ENCODE measurements around the gene IMP3.
"Not testable (repeated sequence)": the region's sequence is repeated elsewhere in the genome, so short reads cannot be mapped to it uniquely, and the experiment has no call there.

The IMP3 gene

GRCh38 chr15:75651810-75652543 lies 12.0 kb upstream of the IMP3 start:
- no peak for DNase-seq (ENCODE audit: low read depth in 3 of 3, low spot score in 1 of 3)

- DNase-seq (ENCODE audit: low read depth in 3 of 3, low spot score in 1 of 3) = no peak
Measured at GRCh38 chr15:75650908-75651809, 11.1 kb upstream of the IMP3 start.

- DNase-seq (ENCODE audit: low read depth in 3 of 3, low spot score in 1 of 3) = no peak
Measured at GRCh38 chr15:75649848-75650247, 9.8 kb upstream of the IMP3 start.

GRCh38 chr15:75649045-75649761 lies 9.2 kb upstream of the IMP3 start:
- DNase-seq (ENCODE audit: low read depth in 3 of 3, low spot score in 1 of 3) = no peak

- no peak for DNase-seq (ENCODE audit: low read depth in 3 of 3, low spot score in 1 of 3)
Measured at GRCh38 chr15:75648156-75649000, 8.4 kb upstream of the IMP3 start.

GRCh38 chr15:75647370-75648155 lies 7.5 kb upstream of the IMP3 start, which contains the start of gene SNX33:
TSS of gene SNX33 (plus strand) at chr15:75647912. CDS start at chr15:75649103, 1,191 bp downstream.
- DNase-seq (ENCODE audit: low read depth in 3 of 3, low spot score in 1 of 3) = peak in 2 of 3 donors; percentile 26 to 44

GRCh38 chr15:75646944-75647364 lies 6.9 kb upstream of the IMP3 start:
- DNase-seq (ENCODE audit: low read depth in 3 of 3, low spot score in 1 of 3) = no peak

GRCh38 chr15:75646112-75646943 lies 6.3 kb upstream of the IMP3 start:
- no peak for DNase-seq (ENCODE audit: low read depth in 3 of 3, low spot score in 1 of 3)

- no peak for DNase-seq (ENCODE audit: low read depth in 3 of 3, low spot score in 1 of 3)
Measured at GRCh38 chr15:75644376-75644775, 4.4 kb upstream of the IMP3 start.

- no peak for DNase-seq (ENCODE audit: low read depth in 3 of 3, low spot score in 1 of 3)
Measured at GRCh38 chr15:75641603-75642002, 1.6 kb upstream of the IMP3 start.

GRCh38 chr15:75641179-75641503 lies 1.1 kb upstream of the IMP3 start:
- DNase-seq (ENCODE audit: low read depth in 3 of 3, low spot score in 1 of 3) = no peak

- DNase-seq (ENCODE audit: low read depth in 3 of 3, low spot score in 1 of 3) = peak in 1 of 3 donors; percentile 24
Measured at GRCh38 chr15:75640483-75641178, 607 bp upstream of the IMP3 start.

- no peak for DNase-seq (ENCODE audit: low read depth in 3 of 3, low spot score in 1 of 3)
Measured at GRCh38 chr15:75639191-75639708, 774 bp downstream of the IMP3 start.

GRCh38 chr15:75637245-75638009 lies 2.6 kb downstream of the IMP3 start:
- DNase-seq (ENCODE audit: low read depth in 3 of 3, low spot score in 1 of 3) = no peak

- no peak for DNase-seq (ENCODE audit: low read depth in 3 of 3, low spot score in 1 of 3)
Measured at GRCh38 chr15:75636026-75636425, 4.0 kb downstream of the IMP3 start.

GRCh38 chr15:75633922-75634321 lies 6.1 kb downstream of the IMP3 start:
- not testable (repeated sequence) for DNase-seq (ENCODE audit: low read depth in 3 of 3, low spot score in 1 of 3)

- no peak for DNase-seq (ENCODE audit: low read depth in 3 of 3, low spot score in 1 of 3)
Measured at GRCh38 chr15:75631935-75632334, 8.1 kb downstream of the IMP3 start.
